Activated CD4-positive, alpha-beta T cell treated with anti-CD3 and anti-CD28 coated beads, Interleukin-10, Interleukin-2, amounts not matched to agents 100 ng/mL and 50 ng/mL, durations not matched to agents 16 hours and 8 hours (primary cell): Measurements from ENCODE around the gene RFTN2.
"Not testable (repeated sequence)": the region's sequence is repeated elsewhere in the genome, so short reads cannot be mapped to it uniquely, and the experiment has no call there.

ENCODE experiments used
- DNase-seq: peaks from one replicate; pipeline ENCODE4 v3.0.0-alpha.2; 2020

Gene RFTN2

GRCh38 chr2:197601726-197602125 lies 73.7 kb downstream of the RFTN2 start:
- DNase-seq: no peak

GRCh38 chr2:197600306-197600705 lies 75.1 kb downstream of the RFTN2 start:
- DNase-seq: no peak

DNA sequence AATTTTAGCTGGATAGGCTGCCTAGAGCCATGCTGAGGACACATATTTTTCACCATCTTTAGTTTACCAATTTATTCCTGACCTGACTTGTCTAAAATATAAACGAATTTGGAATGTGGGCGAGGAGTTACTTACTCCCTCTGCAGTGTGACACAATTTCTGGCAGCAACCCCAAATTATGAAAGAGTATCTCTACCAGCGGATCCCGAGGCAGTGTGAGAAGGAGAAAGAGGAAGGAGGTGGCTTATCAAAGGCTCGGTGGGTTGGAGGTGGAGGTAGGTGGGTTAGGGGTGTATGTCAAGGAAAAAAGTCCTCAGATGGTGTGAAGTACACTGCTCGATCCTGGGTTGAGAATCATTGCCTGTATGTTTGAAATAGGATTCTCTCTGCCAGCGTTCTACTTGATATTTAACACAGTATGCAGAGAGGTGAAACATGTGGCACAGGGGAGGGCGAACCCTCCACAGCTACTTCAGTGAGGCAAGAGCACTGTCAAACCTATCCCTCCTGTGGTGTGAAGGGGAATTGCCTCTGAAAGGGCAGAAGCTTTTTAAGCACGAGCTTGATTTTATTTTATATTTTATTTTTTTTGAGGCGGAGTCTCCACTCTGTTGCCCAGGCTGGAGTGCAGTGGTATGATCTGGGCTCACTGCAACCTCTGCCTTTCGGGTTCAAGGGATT lies 76.0 kb downstream of the RFTN2 start:
- DNase-seq: peak; percentile 32

GRCh38 chr2:197598450-197598849 lies 76.9 kb downstream of the RFTN2 start:
- DNase-seq: no peak

GRCh38 chr2:197597166-197597565 lies 78.2 kb downstream of the RFTN2 start:
- DNase-seq: no peak

DNA sequence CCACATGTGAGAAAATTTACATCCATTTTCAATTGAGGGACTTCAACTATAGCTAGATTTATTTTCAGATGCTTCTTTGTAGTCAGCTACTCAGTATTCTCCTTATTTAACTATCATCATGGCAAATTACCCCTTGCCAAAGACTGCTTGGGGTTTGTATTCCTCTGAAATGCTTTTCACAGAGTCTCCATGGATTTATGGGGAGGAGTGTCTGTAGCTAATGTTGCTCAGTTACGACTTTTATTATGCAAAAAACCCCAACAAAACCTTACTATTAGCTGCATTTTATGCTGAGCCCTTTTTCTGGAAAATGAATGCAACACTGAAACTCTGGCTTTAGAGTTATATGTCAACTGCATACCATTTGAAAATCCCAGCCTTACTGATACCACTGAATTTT lies 78.6 kb downstream of the RFTN2 start:
- no peak for DNase-seq

- DNase-seq: no peak
Observed at GRCh38 chr2:197591339-197592072, 83.9 kb downstream of the RFTN2 start.

DNA sequence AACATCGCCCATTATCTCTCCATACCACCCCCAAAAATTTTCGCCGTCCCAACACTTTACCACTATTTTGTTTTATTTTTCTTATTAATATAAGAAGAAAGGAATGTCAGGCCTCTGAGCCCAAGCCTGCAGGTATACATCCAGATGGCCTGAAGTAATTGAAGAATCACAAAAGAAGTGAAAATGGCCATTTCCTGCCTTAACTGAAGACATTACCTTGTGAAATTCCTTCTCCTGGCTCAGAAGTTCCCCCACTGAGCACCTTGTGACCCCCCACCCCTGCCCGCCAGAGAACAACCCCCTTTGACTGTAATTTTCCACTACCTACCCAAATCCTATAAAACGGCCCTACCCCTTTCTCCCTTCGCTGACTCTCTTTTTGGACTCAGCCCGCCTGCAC lies 88.1 kb downstream of the RFTN2 start:
- DNase-seq: not testable (repeated sequence)

- not testable (repeated sequence) for DNase-seq
Observed at GRCh38 chr2:197580166-197580565, 95.2 kb downstream of the RFTN2 start.

DNA sequence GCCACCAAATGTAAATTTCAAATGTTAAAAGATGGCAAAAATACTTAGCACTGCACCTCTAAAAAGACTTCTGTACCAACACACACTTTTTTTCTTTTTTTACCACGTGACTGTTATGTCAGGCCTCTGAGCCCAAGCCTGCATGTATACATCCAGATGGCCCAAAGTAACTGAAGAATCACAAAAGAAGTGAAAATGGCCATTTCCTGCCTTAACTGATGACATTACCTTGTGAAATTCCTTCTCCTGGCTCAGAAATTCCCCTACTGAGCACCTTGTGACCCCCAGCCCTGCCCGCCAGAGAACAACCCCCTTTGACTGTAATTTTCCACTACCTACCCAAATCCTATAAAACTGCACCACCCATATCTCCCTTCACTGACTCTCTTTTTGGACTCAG lies 97.1 kb downstream of the RFTN2 start:
- DNase-seq: not testable (repeated sequence)

- no peak for DNase-seq
Observed at GRCh38 chr2:197577446-197577845, 97.9 kb downstream of the RFTN2 start.

DNA sequence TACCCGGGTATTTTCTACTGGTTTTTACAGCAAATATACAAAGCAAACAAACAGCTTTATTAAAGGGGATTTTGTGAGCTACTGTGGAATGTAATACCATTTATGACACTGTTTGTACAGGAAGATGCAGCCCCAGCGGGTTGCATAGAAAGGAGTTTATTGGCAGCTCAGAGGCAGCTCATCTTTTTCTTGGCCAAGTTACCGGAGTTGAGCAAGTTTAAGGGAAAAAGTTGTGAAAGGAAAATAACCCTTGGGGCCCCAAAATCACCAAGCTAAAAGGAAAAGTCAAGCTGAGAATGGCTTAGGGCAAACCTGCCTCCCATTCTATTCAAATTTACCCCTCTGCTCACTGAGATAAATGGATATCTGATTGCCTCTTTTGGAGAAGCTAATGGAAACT lies 98.8 kb downstream of the RFTN2 start:
- DNase-seq: no peak

- no peak for DNase-seq
Observed at GRCh38 chr2:197575987-197576386, 99.4 kb downstream of the RFTN2 start.

DNA sequence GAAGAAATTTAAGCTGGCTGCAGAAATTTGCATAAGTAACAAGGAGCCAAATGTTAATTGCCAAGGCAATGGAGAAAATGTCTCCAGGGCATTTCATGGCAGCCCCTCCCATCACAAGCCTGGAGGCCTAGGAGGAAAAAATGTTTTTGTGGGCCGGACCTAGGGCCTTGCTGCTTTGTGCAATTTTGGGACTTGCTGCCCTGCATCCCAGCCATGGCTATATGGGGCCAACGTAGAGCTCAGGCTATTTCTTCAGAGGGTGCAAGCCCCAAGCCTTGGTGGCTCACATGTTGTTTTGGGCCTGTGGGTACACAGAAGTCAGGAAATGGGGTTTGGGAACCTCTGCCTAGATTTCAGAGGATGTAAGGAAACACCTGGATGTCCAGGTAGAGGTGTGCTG lies 101.8 kb downstream of the RFTN2 start:
- DNase-seq: no peak

DNA sequence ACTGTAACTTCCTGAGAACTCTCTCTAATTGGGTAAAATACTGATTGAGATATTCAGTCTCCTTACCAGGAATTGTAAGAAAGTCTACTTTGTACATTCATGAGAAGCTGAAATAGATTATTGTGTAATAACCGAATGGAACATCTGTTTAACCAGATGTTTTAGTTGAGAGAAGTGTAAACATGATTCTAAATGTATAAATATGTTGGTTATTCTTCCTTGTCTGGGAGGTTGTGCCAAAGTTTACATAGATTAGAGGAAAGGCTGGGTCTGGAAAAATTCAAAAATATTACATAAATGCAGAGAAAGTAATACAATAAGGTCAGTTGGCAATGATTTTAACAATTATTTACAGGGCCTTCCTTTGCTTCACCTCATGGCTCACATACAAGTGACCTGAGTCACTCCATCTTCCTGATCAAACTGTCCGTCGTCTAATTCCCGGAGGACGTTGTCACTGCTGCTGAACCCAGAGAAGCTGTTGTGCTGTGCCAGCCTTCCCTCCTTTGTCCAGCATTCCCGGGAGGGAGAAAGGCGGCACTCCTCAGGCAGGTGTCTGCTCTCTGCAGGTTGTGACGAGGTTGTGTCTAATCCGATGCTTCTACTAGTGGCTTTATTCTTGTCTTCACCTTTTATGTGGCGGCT lies 103.6 kb downstream of the RFTN2 start:
- DNase-seq: no peak

GRCh38 chr2:197560146-197560665 lies 115.2 kb downstream of the RFTN2 start:
- no peak for DNase-seq

GRCh38 chr2:197559681-197560080 lies 115.7 kb downstream of the RFTN2 start:
- DNase-seq: no peak

DNA sequence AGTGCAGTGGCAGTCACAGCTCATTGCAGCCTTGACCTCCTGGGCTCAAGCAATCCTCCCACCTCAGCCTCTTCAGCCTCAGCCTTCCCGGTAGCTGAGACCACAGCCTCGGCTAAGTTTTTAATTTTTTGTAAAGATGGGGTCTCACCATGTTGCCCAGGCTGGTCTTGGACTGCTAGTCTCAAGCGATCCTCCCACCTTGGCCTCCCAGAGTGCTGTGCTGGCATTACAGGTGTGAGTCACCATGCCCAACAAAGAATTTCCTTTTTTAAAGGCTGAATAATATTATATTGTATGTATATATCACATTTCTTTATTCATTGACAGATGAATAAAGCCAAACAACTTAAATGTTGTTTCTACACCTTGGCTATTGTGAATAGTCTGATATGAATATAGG lies 117.0 kb downstream of the RFTN2 start:
- DNase-seq: no peak

GRCh38 chr2:197556456-197556855 lies 118.9 kb downstream of the RFTN2 start:
- no peak for DNase-seq

DNA sequence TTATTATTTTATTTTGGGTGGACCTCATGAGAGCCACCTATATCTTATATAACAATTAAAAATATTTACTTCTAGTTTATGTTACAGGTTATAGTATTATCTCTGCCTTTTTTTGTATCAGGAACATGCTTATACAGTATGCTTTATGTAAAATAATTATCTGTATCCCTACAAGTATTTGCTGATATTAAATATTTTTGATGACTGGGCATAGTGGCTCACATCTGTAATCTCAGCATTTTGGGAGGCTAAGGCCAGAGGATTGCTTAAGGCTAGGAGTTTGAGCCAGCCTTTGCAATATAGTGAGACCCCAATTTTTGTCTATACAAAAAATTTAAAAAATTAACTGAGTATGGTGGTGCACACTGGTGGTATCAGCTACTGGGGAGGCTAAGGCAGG lies 119.9 kb downstream of the RFTN2 start:
- no peak for DNase-seq

GRCh38 chr2:197551260-197551659 lies 124.1 kb downstream of the RFTN2 start:
- not testable (repeated sequence) for DNase-seq

DNA sequence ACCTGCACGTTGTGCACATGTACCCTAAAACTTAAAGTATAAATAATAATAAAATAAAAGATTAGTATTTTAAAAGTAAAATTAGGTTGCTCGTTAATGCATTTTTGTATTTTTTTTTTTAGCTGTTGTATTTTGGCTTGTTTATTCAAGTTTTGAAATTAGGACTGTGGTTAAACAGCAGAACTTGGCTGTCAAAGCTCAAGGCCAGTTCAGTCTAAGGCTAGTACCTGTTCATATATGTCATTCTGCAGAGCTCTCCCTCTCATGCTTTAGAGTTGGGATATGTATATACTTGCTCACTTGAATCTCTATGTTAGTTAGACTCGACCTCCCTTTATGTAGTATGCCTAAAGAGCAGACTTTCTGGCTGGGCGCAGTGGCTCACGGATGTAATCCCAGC lies 126.8 kb downstream of the RFTN2 start:
- no peak for DNase-seq

GRCh38 chr2:197547163-197547900 lies 128.1 kb downstream of the RFTN2 start:
- DNase-seq: no peak
